Endothelial cell of umbilical vein (primary cell): ENCODE measurements around the gene HECW1. TPM values are rescaled to one million over a fixed set of nuclear protein-coding genes. Genes with fewer than 3 reads are reported as not detected.

Experiments used
- BruUV-seq: library from RNA; stranded (reverse); fragments of 400-500 nt; replicated peaks from 2 replicates; lab custom pipeline; 2021; lab: Mats Ljungman, UMichigan
- CTCF ChIA-PET: fragments of 300-600, 350-600 bp; sonication (Branson Sonifier 250); formaldehyde crosslinking; loops from one replicate; lab custom pipeline; 2021; ENCODE audit warnings: antibody characterized with exemption, inconsistent platforms; lab: Charles Lee
- POLR2A ChIA-PET: fragments of 300-600, 350-600 bp; sonication (Branson Sonifier 250); formaldehyde crosslinking; loops from one replicate; lab custom pipeline; 2021; ENCODE audit warnings: antibody characterized with exemption, inconsistent platforms; lab: Charles Lee
- DNase-seq: peaks from one replicate; pipeline ENCODE4 v3.0.0-alpha.2; 2011; ENCODE audit warnings: low read depth, low spot score
- FAIRE-seq: peaks from 2 replicates; lab custom pipeline; 2011; peaks lifted over from hg19 to GRCh38; lab: Jason Lieb, UNC
- H2AFZ ChIP-seq: 2 replicates; pipeline ENCODE4 v1.6.0; 2012; ENCODE audit warnings: low read depth, low read length, control low read depth, inconsistent platforms
- H3K27ac ChIP-seq: 2 replicates; pipeline ENCODE4 v1.5.1; 2011; ENCODE audit warnings: low read depth, mild to moderate bottlenecking, control low read depth, low read length, moderate library complexity; ENCODE audit not compliant: insufficient read depth
- H3K27me3 ChIP-seq, 2 experiments: 2 replicates each; pipeline versions ENCODE4 v1.6.0 to v1.6.1; 2011; ENCODE audit warnings: low read length in 2 of 2, mixed read lengths in 1 of 2; ENCODE audit not compliant: control insufficient read depth in 2 of 2, insufficient read depth in 2 of 2
- H3K36me3 ChIP-seq, 2 experiments: 2 replicates in 1 of 2; 3 replicates in 1 of 2; pipeline ENCODE4 v1.5.1; 2011; ENCODE audit warnings: low read length in 2 of 2, mild to moderate bottlenecking in 1 of 2, moderate library complexity in 1 of 2; ENCODE audit not compliant: control insufficient read depth in 2 of 2, insufficient read depth in 2 of 2; ENCODE audit errors: extremely low read depth in 1 of 2
- H3K4me1 ChIP-seq: 3 replicates; pipeline ENCODE4 v1.5.1; 2011; ENCODE audit warnings: mild to moderate bottlenecking, low read length; ENCODE audit not compliant: control insufficient read depth, insufficient read depth; ENCODE audit errors: extremely low read depth
- H3K4me2 ChIP-seq: 2 replicates; pipeline ENCODE4 v1.6.1; 2011; ENCODE audit warnings: low read length, control low read depth, mixed read lengths; ENCODE audit not compliant: insufficient read depth
- H3K4me3 ChIP-seq, 3 experiments: fragments of 200-600 bp in 1 of 3; sonication (generic), shearing (Covaris generic) in 1 of 3; replicated peaks in 1 of 3; 2 replicates each; pipeline ENCODE4 v1.5.1; 2011 to 2016; ENCODE audit warnings: control low read depth in 3 of 3, low read length in 3 of 3, mild to moderate bottlenecking in 2 of 3, inconsistent platforms in 1 of 3, low read depth in 1 of 3, moderate library complexity in 1 of 3; ENCODE audit not compliant: insufficient read depth in 1 of 3
- H3K79me2 ChIP-seq: 2 replicates; pipeline ENCODE4 v1.6.0; 2012; ENCODE audit warnings: low read length, inconsistent platforms; ENCODE audit not compliant: control insufficient read depth, insufficient read depth
- H3K9ac ChIP-seq: replicated peaks from 2 replicates; pipeline ENCODE3; 2011; ENCODE audit warnings: low read length, control low read depth; ENCODE audit not compliant: insufficient read depth; ENCODE audit errors: extremely low read depth
- H3K9me1 ChIP-seq: replicated peaks from 3 replicates; pipeline ENCODE4 v1.6.0; 2011; ENCODE audit warnings: mild to moderate bottlenecking, low read length; ENCODE audit not compliant: control insufficient read depth, insufficient read depth; ENCODE audit errors: extremely low read depth
- H3K9me3 ChIP-seq: replicated peaks from 2 replicates; pipeline ENCODE4 v1.5.1; 2012; ENCODE audit warnings: low read length, inconsistent platforms; ENCODE audit not compliant: control insufficient read depth, insufficient read depth
- H4K20me1 ChIP-seq: replicated peaks from 2 replicates; pipeline ENCODE3; 2011; ENCODE audit warnings: mild to moderate bottlenecking, low read length; ENCODE audit not compliant: control insufficient read depth, insufficient read depth; ENCODE audit errors: extremely low read depth
- EZH2 ChIP-seq: IDR thresholded peaks from 2 replicates; pipeline ENCODE4 v1.6.1; 2012; ENCODE audit warnings: borderline replicate concordance, low read depth, mild to moderate bottlenecking, moderate library complexity, low read length, inconsistent platforms; ENCODE audit not compliant: severe bottlenecking
- FOS ChIP-seq: IDR thresholded peaks from 2 replicates; pipeline ENCODE4 v1.6.1; 2011; ENCODE audit warnings: mild to moderate bottlenecking, low read length, moderate library complexity, borderline replicate concordance; ENCODE audit not compliant: insufficient read depth
- GATA2 ChIP-seq: IDR thresholded peaks from 2 replicates; pipeline ENCODE4 v1.7.0; 2011; ENCODE audit warnings: low read depth, mild to moderate bottlenecking, moderate library complexity, mixed read lengths, low read length; ENCODE audit not compliant: insufficient read length, insufficient read depth
- JUN ChIP-seq: IDR thresholded peaks from 2 replicates; pipeline ENCODE4 v1.6.1; 2011; ENCODE audit warnings: borderline replicate concordance, low read depth; ENCODE audit not compliant: insufficient read length, insufficient read depth
- MYC ChIP-seq: IDR thresholded peaks from one replicate; pipeline ENCODE4 v1.6.1; 2011; ENCODE audit warnings: mild to moderate bottlenecking, low read depth, low read length
- POLR2A ChIP-seq: IDR thresholded peaks from 2 replicates; pipeline ENCODE4 v1.6.1; 2012; ENCODE audit warnings: low read depth, mild to moderate bottlenecking, control low read depth, low read length
- POLR2AphosphoS5 ChIP-seq: IDR thresholded peaks from 2 replicates; pipeline ENCODE4 v1.6.1; 2012; ENCODE audit warnings: low read depth, mild to moderate bottlenecking, control low read depth, low read length, moderate library complexity; ENCODE audit not compliant: insufficient read depth
- dilution Hi-C: fragments of 300-500 bp; cut with MboI; formaldehyde crosslinking; loops from one replicate; pipeline ENCODE4 v1.15.0; 2019; ENCODE audit warnings: low sequenced_read_pairs; ENCODE audit not compliant: extremely low pct_ligation_motif_present
- intact Hi-C: fragments of 100-400 bp; cut with micrococcal nuclease; formaldehyde crosslinking; loops from one replicate; pipeline ENCODE4 v1.10.0; 2022
- polyA plus RNA-seq, 4 experiments: library from polyadenylated mRNA; depleted of rRNA in 3 of 4; stranded (reverse) in 3 of 4; unstranded in 1 of 4; fragments of >200 nt; gene quantifications; 2 replicates each; pipeline versions ENCODE4 v1.2.1 to v1.2.3, GENCODE V29; 2011 to 2012; ENCODE audit warnings: missing spikeins in 1 of 4
- total RNA-seq: library from RNA; stranded (reverse); gene quantifications from 2 replicates; pipeline ENCODE4 v1.2.3, GENCODE V29; 2021
- TF ChIP-seq, protein P1 (sequence below): IDR thresholded peaks from 2 replicates; pipeline ENCODE4 v1.6.1; 2011; ENCODE audit not compliant: insufficient read depth, insufficient read length
- TF ChIP-seq, protein P2 (sequence below), 2 donors: IDR thresholded peaks; 1 replicate in 1 of 2; 2 replicates in 1 of 2; pipeline ENCODE4 v1.5.1; 2011; ENCODE audit warnings: low read length in 2 of 2, mild to moderate bottlenecking in 2 of 2, moderate library complexity in 2 of 2, control low read depth in 1 of 2, inconsistent platforms in 1 of 2, low read depth in 1 of 2; ENCODE audit not compliant: insufficient read depth in 1 of 2; ENCODE audit errors: extremely low read depth in 1 of 2

The HECW1 gene
- total and polyA plus RNA-seq, 2 donors (not counting 3 experiments of a cell fraction or from before 2014, with no cell fraction given): not detected

DNA sequence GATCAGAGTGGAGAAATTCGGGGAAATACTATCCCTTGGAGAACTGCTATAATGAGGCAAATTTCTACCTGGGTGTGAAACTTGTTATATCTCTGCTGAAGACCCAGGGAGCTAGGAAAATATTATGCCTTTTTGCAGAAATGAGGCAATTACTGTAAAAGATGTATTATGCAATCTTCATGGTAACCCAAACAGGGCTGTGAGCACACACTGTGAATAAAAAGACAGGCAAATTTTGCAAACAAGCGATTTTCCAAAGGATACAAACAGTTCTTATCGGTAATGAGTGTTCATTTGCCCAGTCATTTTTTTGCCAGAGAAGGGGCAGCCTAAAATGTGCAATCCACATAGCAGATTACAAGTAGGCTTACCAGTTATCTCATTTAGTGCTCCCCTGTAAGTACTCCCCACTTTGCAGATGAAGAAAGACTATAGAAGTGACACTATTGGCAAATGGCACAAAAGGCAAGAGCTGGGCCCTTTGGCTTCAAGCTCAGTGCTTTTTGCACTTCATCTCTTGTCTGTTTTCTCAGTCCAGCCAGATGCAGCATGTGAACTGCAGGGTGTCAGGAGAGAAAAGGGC is 205.8 kb downstream of the HECW1 start:
- Histone ChIP-seq H3K4me3 (no peak overlapping the region), H3K79me2 (no peaks in the 10 kb centered on the region), H2AFZ (no peak overlapping the region), H3K9me1 (no peaks in the 10 kb centered on the region), H3K27me3 (no peaks in the 10 kb centered on the region), H3K36me3 (no peaks in the 10 kb centered on the region), H3K4me2 (no peak overlapping the region), H3K9ac (no peak overlapping the region), H4K20me1 (no peaks in the 10 kb centered on the region), H3K27ac (no peak overlapping the region), H3K4me1 (no peaks in the 10 kb centered on the region), H3K9me3 (no peaks in the 10 kb centered on the region)
- TF ChIP-seq FOS: no peak
- TF ChIP-seq, protein P1, sequence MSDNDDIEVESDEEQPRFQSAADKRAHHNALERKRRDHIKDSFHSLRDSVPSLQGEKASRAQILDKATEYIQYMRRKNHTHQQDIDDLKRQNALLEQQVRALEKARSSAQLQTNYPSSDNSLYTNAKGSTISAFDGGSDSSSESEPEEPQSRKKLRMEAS: no peak
- no peak for TF ChIP-seq JUN
- no peak for TF ChIP-seq MYC
- TF ChIP-seq POLR2AphosphoS5: no peak
- TF ChIP-seq EZH2: no peak
- TF ChIP-seq, protein P2, sequence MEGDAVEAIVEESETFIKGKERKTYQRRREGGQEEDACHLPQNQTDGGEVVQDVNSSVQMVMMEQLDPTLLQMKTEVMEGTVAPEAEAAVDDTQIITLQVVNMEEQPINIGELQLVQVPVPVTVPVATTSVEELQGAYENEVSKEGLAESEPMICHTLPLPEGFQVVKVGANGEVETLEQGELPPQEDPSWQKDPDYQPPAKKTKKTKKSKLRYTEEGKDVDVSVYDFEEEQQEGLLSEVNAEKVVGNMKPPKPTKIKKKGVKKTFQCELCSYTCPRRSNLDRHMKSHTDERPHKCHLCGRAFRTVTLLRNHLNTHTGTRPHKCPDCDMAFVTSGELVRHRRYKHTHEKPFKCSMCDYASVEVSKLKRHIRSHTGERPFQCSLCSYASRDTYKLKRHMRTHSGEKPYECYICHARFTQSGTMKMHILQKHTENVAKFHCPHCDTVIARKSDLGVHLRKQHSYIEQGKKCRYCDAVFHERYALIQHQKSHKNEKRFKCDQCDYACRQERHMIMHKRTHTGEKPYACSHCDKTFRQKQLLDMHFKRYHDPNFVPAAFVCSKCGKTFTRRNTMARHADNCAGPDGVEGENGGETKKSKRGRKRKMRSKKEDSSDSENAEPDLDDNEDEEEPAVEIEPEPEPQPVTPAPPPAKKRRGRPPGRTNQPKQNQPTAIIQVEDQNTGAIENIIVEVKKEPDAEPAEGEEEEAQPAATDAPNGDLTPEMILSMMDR (IDR thresholded peaks at IDR 0.05; ENCODE audit: extremely low read depth in 1 of 2, insufficient read depth in 1 of 2, low read depth in 1 of 2, low read length in 2 of 2): no peak
- TF ChIP-seq POLR2A: no peak
- no peak for TF ChIP-seq GATA2
- dilution Hi-C loops (loop anchor here (25.0 kb wide), 1 partner anchor 331 kb away; no protein-coding TSS in a partner anchor), intact Hi-C loops (no loop called here)
- BruUV-seq: no TSS peak
- no peak for DNase-seq
- no peak for FAIRE-seq
- POLR2A ChIA-PET: no interaction called here
- CTCF ChIA-PET: no interaction called here
